ENCODE measurements around the gene LRP2BP. TPM values are rescaled to one million over a fixed set of nuclear protein-coding genes. Genes with fewer than 3 reads are reported as not detected.
"Not testable (repeated sequence)": the region's sequence is repeated elsewhere in the genome, so short reads cannot be mapped to it uniquely, and the experiment has no call there.

The LRP2BP gene
- total RNA-seq, 1 donor from 2014 or later = 6.1 TPM

GRCh38 chr4:185363251-185363650 is 32.5 kb downstream of the LRP2BP start:
- DNase-seq (ENCODE audit: low spot score in 2 of 2) (no peak), FAIRE-seq (no peak)

DNA sequence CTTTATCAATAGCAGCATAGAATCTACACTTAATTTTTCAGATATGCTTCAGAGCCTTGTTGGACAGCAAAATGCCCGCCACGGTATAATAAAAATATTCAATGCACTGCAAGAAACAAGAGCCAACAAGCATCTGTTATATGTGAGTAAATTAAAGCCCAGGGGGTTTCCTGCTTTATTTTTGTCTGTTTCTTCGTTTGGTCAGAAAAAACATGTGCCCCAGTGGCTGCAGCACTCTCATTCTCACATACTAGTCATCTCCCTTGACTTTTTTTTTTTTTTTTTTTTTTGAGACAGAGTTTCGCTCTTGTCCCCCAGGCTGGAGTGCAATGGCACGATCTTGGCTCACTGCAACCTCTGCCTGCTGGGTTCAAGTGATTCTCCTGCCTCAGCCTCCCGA is 33.2 kb downstream of the LRP2BP start:
- not testable (repeated sequence) for FAIRE-seq; DNase-seq (ENCODE audit: low spot score in 2 of 2)

GRCh38 chr4:185361872-185362271 is 33.9 kb downstream of the LRP2BP start:
- DNase-seq (ENCODE audit: low spot score in 2 of 2) = no peak
- no peak for FAIRE-seq

DNA sequence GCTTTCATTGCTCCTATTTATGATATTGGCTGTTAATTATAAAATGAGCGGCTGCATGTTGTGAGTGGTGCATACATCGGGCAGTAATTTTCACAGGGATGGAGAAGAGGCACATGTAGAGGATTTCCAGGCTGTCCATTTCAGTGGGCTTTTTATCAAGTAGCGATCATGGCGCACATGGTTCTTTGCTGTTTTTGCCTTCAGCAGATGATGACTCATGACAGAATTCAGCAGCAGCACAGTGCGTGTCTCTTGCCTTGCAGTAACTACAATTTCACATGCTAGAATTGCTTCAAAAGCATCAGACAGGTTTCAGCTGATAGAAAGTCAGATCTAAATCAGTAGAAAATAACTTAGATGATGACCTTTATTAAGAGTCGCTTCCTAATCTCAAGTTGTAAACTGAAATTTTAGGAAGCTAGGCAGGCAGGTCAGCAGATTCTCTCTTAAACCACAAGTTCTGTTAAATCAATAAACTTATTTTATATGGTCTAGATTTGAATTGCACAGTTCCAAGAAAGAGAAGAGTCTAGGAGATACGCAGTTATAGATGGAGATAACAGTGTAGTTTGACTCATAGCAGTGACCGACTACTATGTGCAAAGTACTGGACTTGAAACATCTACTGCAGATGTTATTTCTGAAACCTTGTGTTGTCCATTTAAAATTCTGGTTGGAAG is 35.8 kb downstream of the LRP2BP start:
- DNase-seq (ENCODE audit: low spot score in 2 of 2) = no peak
- no peak for FAIRE-seq

- FAIRE-seq (no peak), DNase-seq (ENCODE audit: low spot score in 2 of 2) (no peak)
These were observed 36.8 kb downstream of the LRP2BP start for GRCh38 chr4:185358959-185359358.

GRCh38 chr4:185358514-185358913 is 37.2 kb downstream of the LRP2BP start:
- peak; percentile 70 for FAIRE-seq
- no peak for DNase-seq (ENCODE audit: low spot score in 2 of 2)

GRCh38 chr4:185357733-185358440 is 37.8 kb downstream of the LRP2BP start:
- DNase-seq (ENCODE audit: low spot score in 2 of 2) (no peak), FAIRE-seq (no peak)

DNA sequence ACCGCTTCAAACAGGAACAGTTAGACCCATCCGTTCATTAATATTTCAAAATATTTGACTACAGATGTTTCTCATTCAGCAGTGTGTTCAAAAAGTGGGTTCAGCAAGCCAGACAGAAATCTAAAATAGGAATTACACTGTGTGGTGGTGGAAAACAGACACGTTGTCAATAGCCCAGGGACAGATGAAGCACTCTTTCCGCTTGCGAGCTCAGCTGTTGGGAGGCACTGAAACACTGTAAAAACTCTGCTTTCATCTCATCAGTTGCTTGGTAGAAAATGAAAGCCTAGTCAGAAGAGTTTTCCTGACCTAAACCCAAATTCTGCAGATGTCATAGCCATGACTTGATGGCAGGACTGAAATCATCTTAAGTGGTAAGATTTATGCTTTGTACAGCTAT is 38.5 kb downstream of the LRP2BP start:
- DNase-seq (ENCODE audit: low spot score in 2 of 2) (no peak), FAIRE-seq (no peak)

- DNase-seq (ENCODE audit: low spot score in 2 of 2) = no peak
- FAIRE-seq = no peak
These were observed 43.0 kb downstream of the LRP2BP start for GRCh38 chr4:185352741-185353140.

- DNase-seq (ENCODE audit: low spot score in 2 of 2) = no peak
- no peak for FAIRE-seq
These were observed 43.5 kb downstream of the LRP2BP start for GRCh38 chr4:185352202-185352601.

GRCh38 chr4:185351691-185352090 is 44.0 kb downstream of the LRP2BP start:
- DNase-seq (ENCODE audit: low spot score in 2 of 2) (no peak), FAIRE-seq (no peak)

DNA sequence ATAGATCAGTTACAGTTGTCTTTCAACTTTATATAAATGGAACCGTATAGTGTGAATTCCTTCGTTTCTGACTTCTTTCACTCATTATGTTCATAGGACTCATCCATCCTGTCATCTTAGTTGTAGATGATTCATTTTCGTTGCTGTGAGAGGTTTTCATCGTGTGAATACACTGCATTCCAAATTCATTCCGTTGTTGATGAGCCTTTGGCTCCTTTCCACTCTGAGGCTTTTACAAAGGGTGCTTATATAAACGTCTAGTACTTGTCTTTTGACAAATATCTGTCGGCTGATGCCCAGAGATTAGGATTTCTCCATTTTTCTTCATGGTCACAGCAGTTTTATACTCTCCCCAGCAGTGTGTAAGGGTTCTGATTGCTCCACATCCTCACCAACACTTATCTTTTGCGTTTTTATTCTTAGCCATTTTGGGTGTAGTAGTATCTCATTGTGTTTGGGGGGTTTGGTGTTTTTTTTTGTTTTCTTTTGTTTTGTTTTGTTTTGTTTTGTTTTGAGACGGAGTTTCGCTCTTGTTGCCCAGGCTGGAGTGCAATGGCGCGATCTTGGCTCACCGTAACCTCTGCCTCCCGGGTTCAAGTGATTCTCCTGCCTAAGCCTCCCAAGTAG is 48.6 kb downstream of the LRP2BP start:
- DNase-seq (ENCODE audit: low spot score in 2 of 2) (no peak), FAIRE-seq (no peak)

- FAIRE-seq (no peak), DNase-seq (ENCODE audit: low spot score in 2 of 2) (no peak)
These were observed 50.8 kb downstream of the LRP2BP start for GRCh38 chr4:185344743-185345538.

- DNase-seq (ENCODE audit: low spot score in 2 of 2) = no peak
- no peak for FAIRE-seq
These were observed 51.8 kb downstream of the LRP2BP start for GRCh38 chr4:185343726-185344581.

GRCh38 chr4:185341841-185342240 is 53.9 kb downstream of the LRP2BP start:
- no peak for DNase-seq (ENCODE audit: low spot score in 2 of 2)
- no peak for FAIRE-seq

GRCh38 chr4:185341377-185341776 is 54.3 kb downstream of the LRP2BP start:
- no peak for DNase-seq (ENCODE audit: low spot score in 2 of 2)
- no peak for FAIRE-seq

DNA sequence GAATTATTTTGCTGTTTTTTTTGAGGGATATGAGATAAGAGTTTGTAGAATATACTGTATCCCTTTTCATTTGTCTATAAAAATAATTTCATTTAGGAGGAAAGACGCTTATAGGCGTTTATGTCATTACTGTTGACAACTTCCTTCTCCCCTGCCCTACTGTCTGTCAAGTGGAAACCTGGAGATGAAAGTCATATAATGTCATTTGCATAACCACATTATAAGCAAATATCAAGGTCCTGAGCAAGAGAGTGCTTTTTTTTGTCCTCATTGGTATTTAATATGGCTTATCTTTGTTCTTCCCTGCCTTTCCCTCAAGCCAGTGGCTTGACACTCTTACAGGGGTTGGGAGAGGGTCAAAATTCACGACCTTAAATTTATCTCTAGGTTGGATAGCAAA is 55.8 kb downstream of the LRP2BP start:
- FAIRE-seq = no peak
- no peak for DNase-seq (ENCODE audit: low spot score in 2 of 2)

GRCh38 chr4:185335579-185335978 is 60.1 kb downstream of the LRP2BP start:
- DNase-seq (ENCODE audit: low spot score in 2 of 2) (no peak), FAIRE-seq (no peak)

- no peak for FAIRE-seq
- DNase-seq (ENCODE audit: low spot score in 2 of 2) = no peak
These were observed 61.4 kb downstream of the LRP2BP start for GRCh38 chr4:185334326-185334725.

Measured in frontal cortex (tissue), 4 donors.